Cardiac fibroblast (primary cell): ENCODE results near the gene CDH2.

Source experiments
- DNase-seq, 2 donors: peaks; one replicate each; pipeline versions ENCODE4 v3.0.0 to v3.0.0-alpha.2; 2010; ENCODE audit warnings: low read depth in 2 of 2
- H3K4me3 ChIP-seq, 2 donors: replicated peaks in 1 of 2; 1 replicate in 1 of 2; 2 replicates in 1 of 2; pipeline ENCODE4 v1.5.1; 2011; ENCODE audit warnings: low read depth in 2 of 2, low read length in 2 of 2, mild to moderate bottlenecking in 2 of 2, moderate library complexity in 1 of 2
- TF ChIP-seq, protein P1 (sequence below): IDR thresholded peaks from one replicate; pipeline ENCODE4 v1.5.1; 2011; ENCODE audit warnings: low read depth, mild to moderate bottlenecking, low read length, inconsistent platforms

CDH2 gene

DNA sequence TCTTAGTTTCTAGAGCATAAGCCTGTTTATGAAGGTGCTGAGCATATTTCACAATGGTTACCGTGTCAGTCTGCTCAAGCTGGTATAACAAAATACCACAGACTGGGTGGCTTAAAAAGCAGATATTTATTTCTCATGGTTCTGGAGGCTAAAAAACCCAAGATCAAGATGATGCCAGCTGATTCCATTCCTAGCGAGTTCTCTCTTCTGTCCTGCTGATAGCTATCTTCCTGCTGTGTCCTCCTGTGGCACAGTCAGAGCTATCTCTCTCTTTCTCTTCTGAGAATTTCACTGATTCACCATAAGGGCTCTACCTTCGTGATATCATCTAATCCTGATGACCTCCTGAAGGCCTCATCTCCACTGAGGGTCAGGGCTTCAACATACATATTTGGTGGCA is 273.0 kb downstream of the CDH2 start:
- DNase-seq: no peak
- TF ChIP-seq, protein P1, sequence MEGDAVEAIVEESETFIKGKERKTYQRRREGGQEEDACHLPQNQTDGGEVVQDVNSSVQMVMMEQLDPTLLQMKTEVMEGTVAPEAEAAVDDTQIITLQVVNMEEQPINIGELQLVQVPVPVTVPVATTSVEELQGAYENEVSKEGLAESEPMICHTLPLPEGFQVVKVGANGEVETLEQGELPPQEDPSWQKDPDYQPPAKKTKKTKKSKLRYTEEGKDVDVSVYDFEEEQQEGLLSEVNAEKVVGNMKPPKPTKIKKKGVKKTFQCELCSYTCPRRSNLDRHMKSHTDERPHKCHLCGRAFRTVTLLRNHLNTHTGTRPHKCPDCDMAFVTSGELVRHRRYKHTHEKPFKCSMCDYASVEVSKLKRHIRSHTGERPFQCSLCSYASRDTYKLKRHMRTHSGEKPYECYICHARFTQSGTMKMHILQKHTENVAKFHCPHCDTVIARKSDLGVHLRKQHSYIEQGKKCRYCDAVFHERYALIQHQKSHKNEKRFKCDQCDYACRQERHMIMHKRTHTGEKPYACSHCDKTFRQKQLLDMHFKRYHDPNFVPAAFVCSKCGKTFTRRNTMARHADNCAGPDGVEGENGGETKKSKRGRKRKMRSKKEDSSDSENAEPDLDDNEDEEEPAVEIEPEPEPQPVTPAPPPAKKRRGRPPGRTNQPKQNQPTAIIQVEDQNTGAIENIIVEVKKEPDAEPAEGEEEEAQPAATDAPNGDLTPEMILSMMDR: no peak
- H3K4me3 ChIP-seq: no peak overlapping the region

DNA sequence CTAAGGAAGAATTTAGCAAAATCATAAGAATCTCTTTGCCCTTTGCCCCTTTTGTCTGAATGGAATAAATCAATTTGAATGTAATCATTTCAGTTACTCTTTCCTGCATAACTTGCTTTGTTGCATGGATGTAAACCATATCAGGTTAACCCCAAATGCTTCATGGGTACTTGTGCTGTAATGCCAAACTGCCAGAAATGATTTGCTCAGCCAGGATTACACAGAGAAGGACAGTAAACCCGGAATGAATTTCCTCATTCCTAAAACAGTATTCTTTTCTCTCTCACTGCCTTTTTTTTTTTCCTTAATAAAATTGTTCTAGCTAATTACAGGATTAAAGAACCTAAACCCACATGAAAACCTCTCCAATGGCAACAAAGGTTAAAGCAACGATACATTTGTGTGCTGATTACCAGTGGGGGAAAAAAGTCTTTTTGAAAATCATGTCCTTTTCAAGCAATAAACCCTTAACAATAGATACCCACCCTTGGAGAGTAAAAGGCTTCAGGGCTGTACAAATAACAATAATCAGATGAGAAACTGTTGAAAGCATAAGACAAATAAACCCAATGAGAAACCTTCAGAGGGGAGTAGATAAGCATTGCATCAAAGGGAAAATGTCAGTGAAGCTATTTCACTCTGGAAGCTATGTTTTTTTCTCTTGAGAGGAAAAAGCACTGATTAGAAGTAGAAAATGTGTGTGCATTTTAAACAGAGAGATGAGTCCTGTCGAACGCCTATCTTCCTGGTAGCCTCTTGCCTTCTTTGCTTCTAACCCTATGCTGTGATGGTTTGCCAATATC is 275.3 kb downstream of the CDH2 start:
- no peak overlapping the region for H3K4me3 ChIP-seq
- TF ChIP-seq, protein P1: no peak
- DNase-seq: no peak
